CD14-positive monocyte (primary cell): Measurements from ENCODE around the gene RAB31. TPM values are rescaled to one million over a fixed set of nuclear protein-coding genes. Genes with fewer than 3 reads are reported as not detected.

Experiments
- DNase-seq, 3 donors: peaks; one replicate each; pipeline ENCODE4 v3.0.0-alpha.2; 2011 to 2022
- H2AFZ ChIP-seq: 2 replicates; pipeline ENCODE4 v1.6.0; 2012; ENCODE audit warnings: mild to moderate bottlenecking, low read depth, low read length, inconsistent platforms; ENCODE audit not compliant: insufficient read depth, poor library complexity, severe bottlenecking
- H3K27ac ChIP-seq, 2 donors: 1 replicate in 1 of 2; 2 replicates in 1 of 2; pipeline ENCODE4 v1.5.1; 2012 to 2013; ENCODE audit warnings: low read length in 2 of 2, control low read depth in 1 of 2, inconsistent platforms in 1 of 2, low read depth in 1 of 2, mild to moderate bottlenecking in 1 of 2
- H3K27me3 ChIP-seq, 2 donors: one replicate each; pipeline versions ENCODE4 v1.6.0 to v1.6.1; 2011 to 2013; ENCODE audit warnings: low read length in 2 of 2; ENCODE audit not compliant: control insufficient read depth in 2 of 2, insufficient read depth in 2 of 2
- H3K36me3 ChIP-seq, 2 donors: replicated peaks in 1 of 2; 1 replicate in 1 of 2; 2 replicates in 1 of 2; pipeline versions ENCODE4 v1.5.1 to v1.6.1; 2012 to 2013; ENCODE audit warnings: low read length in 2 of 2, control low read depth in 1 of 2, inconsistent platforms in 1 of 2, mild to moderate bottlenecking in 1 of 2; ENCODE audit not compliant: insufficient read depth in 2 of 2, control insufficient read depth in 1 of 2
- H3K4me1 ChIP-seq, 2 donors: 1 replicate in 1 of 2; 2 replicates in 1 of 2; pipeline versions ENCODE4 v1.5.1 to v1.6.1; 2012 to 2013; ENCODE audit warnings: low read length in 2 of 2, control low read depth in 1 of 2, inconsistent platforms in 1 of 2, mild to moderate bottlenecking in 1 of 2, moderate library complexity in 1 of 2; ENCODE audit not compliant: insufficient read depth in 2 of 2, control insufficient read depth in 1 of 2
- H3K4me2 ChIP-seq: replicated peaks from 2 replicates; pipeline ENCODE3; 2012; ENCODE audit warnings: low read length, moderate library complexity, mild to moderate bottlenecking; ENCODE audit not compliant: poor library complexity, severe bottlenecking; ENCODE audit errors: extremely low read depth
- H3K4me3 ChIP-seq, 3 experiments: fragments of 200-600 bp in 1 of 3; sonication (generic) in 1 of 3; replicated peaks in 1 of 3; 1 replicate in 2 of 3; 2 replicates in 1 of 3; pipeline ENCODE4 v1.5.1; 2011 to 2013; ENCODE audit warnings: low read length in 3 of 3, mild to moderate bottlenecking in 3 of 3, control low read depth in 2 of 3, low read depth in 2 of 3, inconsistent platforms in 1 of 3, moderate library complexity in 1 of 3
- H3K79me2 ChIP-seq: 2 replicates; pipeline ENCODE4 v1.6.0; 2012; ENCODE audit warnings: mild to moderate bottlenecking, control low read depth, inconsistent platforms, low read length, moderate library complexity; ENCODE audit not compliant: insufficient read depth
- H3K9ac ChIP-seq: 2 replicates; pipeline ENCODE4 v1.6.0; 2017; ENCODE audit warnings: low read length, mild to moderate bottlenecking; ENCODE audit not compliant: insufficient read depth, poor library complexity, severe bottlenecking
- H3K9me3 ChIP-seq, 2 donors: replicated peaks in 1 of 2; 1 replicate in 1 of 2; 2 replicates in 1 of 2; pipeline versions ENCODE4 v1.5.1 to v1.6.1; 2012 to 2013; ENCODE audit warnings: low read length in 2 of 2, control low read depth in 1 of 2; ENCODE audit not compliant: control insufficient read depth in 1 of 2, insufficient read depth in 1 of 2
- H4K20me1 ChIP-seq: 2 replicates; pipeline ENCODE4 v1.6.0; 2012; ENCODE audit warnings: mild to moderate bottlenecking, low read length, control low read depth, moderate library complexity; ENCODE audit not compliant: insufficient read depth
- H3K27ac Mint-ChIP-seq, 7 donors: one replicate each; pipeline ENCODE4 v1.8.0; 2020; ENCODE audit warnings: mild to moderate bottlenecking in 7 of 7, mixed read lengths in 7 of 7, moderate library complexity in 6 of 7, inconsistent platforms in 2 of 7
- H3K27me3 Mint-ChIP-seq, 3 donors: one replicate each; pipeline ENCODE4 v1.8.0; 2021 to 2022; ENCODE audit warnings: low read depth in 3 of 3, mild to moderate bottlenecking in 3 of 3, mixed read lengths in 3 of 3, moderate library complexity in 3 of 3, inconsistent platforms in 1 of 3
- H3K36me3 Mint-ChIP-seq, 2 donors: one replicate each; pipeline ENCODE4 v1.8.0; 2020; ENCODE audit warnings: mixed read lengths in 2 of 2, inconsistent platforms in 1 of 2, mild to moderate bottlenecking in 1 of 2
- H3K4me1 Mint-ChIP-seq: one replicate; pipeline ENCODE4 v1.8.0; 2020; ENCODE audit warnings: mild to moderate bottlenecking, mixed read lengths
- H3K4me3 Mint-ChIP-seq, 2 donors: one replicate each; pipeline ENCODE4 v1.8.0; 2020; ENCODE audit warnings: mild to moderate bottlenecking in 2 of 2, mixed read lengths in 2 of 2, moderate library complexity in 1 of 2
- H3K9me3 Mint-ChIP-seq, 7 donors: one replicate each; pipeline ENCODE4 v1.8.0; 2020 to 2022; ENCODE audit warnings: mixed read lengths in 7 of 7, mild to moderate bottlenecking in 6 of 7, moderate library complexity in 6 of 7, inconsistent platforms in 2 of 7
- CTCF ChIP-seq: fragments of 200-600 bp; IDR thresholded peaks from one replicate; pipeline ENCODE4 v1.8.0; 2022; ENCODE audit warnings: antibody characterized with exemption, mild to moderate bottlenecking
- WGBS: methylation state at CpG from one replicate; pipeline ENCODE4 v1.1.5; 2013; ENCODE audit warnings: missing lambda C conversion rate; ENCODE audit not compliant: insufficient coverage; 5-methylcytosine and 5-hydroxymethylcytosine counted together
- intact Hi-C, 2 donors: fragments of 100-400 bp; cut with micrococcal nuclease; formaldehyde crosslinking; loops; one replicate each; pipeline versions ENCODE4 v1.15.0 to v1.15.1; 2023
- polyA plus RNA-seq, 3 donors: library from polyadenylated mRNA; depleted of rRNA in 1 of 3; unstranded in 2 of 3; stranded (reverse) in 1 of 3; fragments of 300-500 nt in 2 of 3; fragments of >200 nt in 1 of 3; fragmentation: Illumina TruSeq in 2 of 3; gene quantifications; 1 replicate in 2 of 3; 2 replicates in 1 of 3; pipeline ENCODE4 v1.2.3, GENCODE V29; 2012 to 2021

Gene RAB31
- polyA plus RNA-seq, 3 donors, result 106 to 367 (median 348) TPM

DNA sequence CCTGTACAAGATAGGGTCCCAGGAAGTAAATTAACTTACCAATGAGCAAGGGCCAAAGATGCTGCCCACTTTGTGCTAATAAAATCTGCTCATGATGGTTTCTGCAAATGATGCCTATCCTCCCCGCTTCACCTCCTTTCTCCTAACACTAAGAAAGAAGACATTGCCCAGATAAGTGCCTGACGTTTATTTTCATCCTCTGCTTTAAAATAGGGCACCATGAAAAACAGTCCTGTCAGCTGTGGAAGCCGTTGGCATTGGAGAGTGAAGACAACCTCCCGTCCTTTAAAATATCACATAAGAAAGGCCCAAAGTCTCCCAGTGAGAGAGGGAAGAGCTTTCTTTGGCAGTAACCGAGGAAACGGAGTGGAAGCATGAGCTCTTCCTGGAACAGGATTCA is 176.0 kb downstream of the RAB31 start:
- Histone ChIP-seq H3K9ac (no peak overlapping the region), H3K4me2 (no peak overlapping the region), H3K4me1 (peaks cover 0 to 4% of the 10 kb centered on the region in 2 donors), H3K27ac (no peak overlapping the region), H3K4me3 (no peak overlapping the region), H3K36me3 (no peaks in the 10 kb centered on the region), H3K9me3 (no peaks in the 10 kb centered on the region), H3K79me2 (no peaks in the 10 kb centered on the region), H2AFZ (peak overlapping the region; percentile 35), H3K27me3 (no peaks in the 10 kb centered on the region), H4K20me1 (no peaks in the 10 kb centered on the region)
- DNase-seq, result no peak
- Mint-ChIP-seq H3K9me3 (peaks cover 0 to 10% (median 2%) of the 10 kb centered on the region in 7 donors), H3K4me3 (no peak overlapping the region), H3K27ac (peak overlapping the region in 1 of 7 donors; percentile 45), H3K36me3 (no peaks in the 10 kb centered on the region), H3K4me1 (peaks cover 6% of the 10 kb centered on the region), H3K27me3 (peaks cover 0 to 8% (median 6%) of the 10 kb centered on the region in 3 donors)
- WGBS, result 100% methylated on average over 1 of the region's 6 CpGs
- no peak for TF ChIP-seq CTCF
- intact Hi-C loops, result no loop called here

- Histone ChIP-seq H3K4me3 (no peak overlapping the region), H3K36me3 (no peaks in the 10 kb centered on the region), H3K4me2 (no peak overlapping the region), H4K20me1 (no peaks in the 10 kb centered on the region), H3K9me3 (no peaks in the 10 kb centered on the region), H3K27me3 (no peaks in the 10 kb centered on the region), H2AFZ (no peak overlapping the region), H3K79me2 (no peaks in the 10 kb centered on the region), H3K9ac (no peak overlapping the region), H3K27ac (no peak overlapping the region), H3K4me1 (peaks cover 0 to 4% of the 10 kb centered on the region in 2 donors)
- TF ChIP-seq CTCF, result no peak
- H3K27me3 Mint-ChIP-seq, result peaks cover 0 to 8% (median 6%) of the 10 kb centered on the region in 3 donors
- no peaks in the 10 kb centered on the region for H3K36me3 Mint-ChIP-seq
- intact Hi-C loops, result no loop called here
- peaks cover 0 to 10% (median 2%) of the 10 kb centered on the region in 7 donors for H3K9me3 Mint-ChIP-seq
- 100% methylated on average over 2 of the region's 12 CpGs for WGBS
- H3K4me1 Mint-ChIP-seq, result peaks cover 6% of the 10 kb centered on the region
- no peak overlapping the region for H3K4me3 Mint-ChIP-seq
- peak in 1 of 3 donors; percentile 7 for DNase-seq
- H3K27ac Mint-ChIP-seq, result peak overlapping the region in 1 of 7 donors; percentile 33
Observed at GRCh38 chr18:9884532-9885140, 176.5 kb downstream of the RAB31 start.
